Activated CD4-positive, CD25-positive, alpha-beta regulatory T cell treated with anti-CD3 and anti-CD28 coated beads, Interleukin-2, amount 50 U/mL, for 24 hours (primary cell): ENCODE measurements around the gene KRTAP3-2.

Experiments used
- ATAC-seq, 2 donors: fragments of 150-1000 bp; cut with Tn5 transposase; one replicate each; pipeline ENCODE4 v1.10.0; 2021; ENCODE audit warnings: mild to moderate bottlenecking in 1 of 2, moderate library complexity in 1 of 2

The KRTAP3-2 gene

DNA sequence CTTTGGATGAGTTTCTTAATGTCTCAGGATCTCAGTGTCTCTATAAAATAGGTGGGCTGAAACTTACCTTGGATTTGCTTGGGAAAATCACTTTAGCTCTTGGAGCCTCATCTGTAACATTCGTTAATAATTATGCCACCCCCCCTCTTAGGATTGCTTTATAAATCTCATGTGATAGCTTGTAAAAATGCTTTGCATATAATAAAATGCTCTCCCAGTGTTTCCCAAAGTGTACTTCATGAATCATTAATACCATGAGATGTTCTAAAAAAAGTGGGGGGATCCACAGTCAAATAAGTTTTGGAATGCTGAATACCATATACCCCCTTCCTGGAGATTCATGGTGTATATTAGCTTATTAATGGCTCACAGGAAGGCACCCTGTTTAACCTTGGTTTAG is 38.1 kb downstream of the KRTAP3-2 start:
- no peak for ATAC-seq

- no peak for ATAC-seq
These were observed 39.6 kb downstream of the KRTAP3-2 start for GRCh38 chr17:40960144-40960543.

DNA sequence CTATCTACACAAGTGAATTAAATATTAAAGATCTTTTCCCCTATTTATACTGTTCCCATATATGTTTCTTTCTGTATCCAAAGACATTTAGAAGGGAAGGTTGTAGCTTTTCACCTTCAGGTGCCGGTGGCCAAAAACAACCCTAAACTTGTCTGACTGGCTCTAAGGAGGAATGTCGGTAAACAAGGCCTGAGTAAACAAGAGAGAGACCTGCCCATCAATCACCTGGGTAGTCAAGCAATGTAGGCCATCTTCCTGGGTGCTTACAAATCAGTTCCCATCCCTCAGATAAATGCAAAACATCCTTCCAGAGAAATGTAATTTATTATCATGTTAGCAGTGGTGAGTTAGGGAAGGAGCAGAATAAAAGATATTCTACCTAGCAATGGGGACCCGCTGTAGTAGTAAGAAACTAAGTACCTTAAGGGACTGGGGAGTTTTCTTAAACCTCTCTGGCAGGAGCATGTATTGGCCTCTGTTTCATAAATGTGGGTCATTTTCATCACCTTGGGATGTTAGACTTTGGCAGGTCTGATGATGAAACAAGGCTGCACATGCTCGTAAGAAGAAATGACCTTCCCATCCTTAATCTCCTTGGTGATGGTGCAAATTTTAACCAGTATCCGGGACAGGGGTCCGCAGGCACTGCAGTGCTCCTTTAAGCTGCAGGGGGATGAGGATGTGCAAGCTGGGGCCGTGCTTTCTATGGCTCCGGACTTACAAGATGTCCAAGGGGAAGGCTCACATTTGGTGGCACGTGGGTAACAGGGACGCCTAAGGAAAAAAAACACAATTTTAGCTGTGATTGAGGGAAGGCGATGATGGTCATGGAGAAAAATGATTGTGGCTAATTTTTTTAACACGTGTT is 41.4 kb downstream of the KRTAP3-2 start:
- no peak for ATAC-seq

DNA sequence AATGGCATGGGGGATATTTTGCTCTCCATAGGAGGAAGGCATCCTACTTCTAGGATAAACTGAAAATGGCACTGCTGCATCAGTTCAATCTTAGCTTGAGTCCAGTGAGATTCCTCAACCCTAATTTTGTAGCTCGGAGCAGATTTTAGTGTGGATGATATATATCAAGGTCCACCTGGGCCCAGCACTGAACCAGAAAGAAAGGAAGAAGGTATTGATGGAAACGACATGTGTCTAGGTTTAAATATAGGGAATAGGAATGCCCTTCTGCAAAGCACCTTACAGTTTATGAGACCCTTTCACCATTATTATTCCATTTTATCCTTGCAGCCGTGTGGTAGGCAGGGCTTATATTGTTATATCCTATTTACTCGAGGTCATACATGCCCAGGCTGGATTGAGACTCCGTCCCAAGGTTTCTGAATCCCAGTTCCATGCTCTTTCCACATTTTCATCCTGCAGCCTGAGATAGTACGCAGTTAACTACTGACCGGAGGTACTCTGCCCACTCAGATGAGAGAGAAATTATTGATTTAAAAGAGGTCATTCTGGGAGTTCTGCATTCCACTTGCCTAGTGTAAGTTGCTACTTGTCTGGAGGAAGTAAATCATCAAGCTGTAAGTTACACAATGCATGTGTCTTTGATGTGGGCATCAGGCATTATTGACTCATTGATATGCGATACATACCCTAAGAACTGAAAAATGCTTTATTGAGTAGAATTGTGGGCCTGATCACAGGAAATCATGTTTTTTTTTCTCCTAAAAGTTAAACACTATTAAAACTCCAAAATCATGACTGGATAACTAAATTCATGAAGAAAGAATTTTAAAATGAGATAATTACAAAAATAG is 43.1 kb downstream of the KRTAP3-2 start:
- ATAC-seq = no peak

GRCh38 chr17:40953881-40954280 is 45.8 kb downstream of the KRTAP3-2 start:
- ATAC-seq = no peak

DNA sequence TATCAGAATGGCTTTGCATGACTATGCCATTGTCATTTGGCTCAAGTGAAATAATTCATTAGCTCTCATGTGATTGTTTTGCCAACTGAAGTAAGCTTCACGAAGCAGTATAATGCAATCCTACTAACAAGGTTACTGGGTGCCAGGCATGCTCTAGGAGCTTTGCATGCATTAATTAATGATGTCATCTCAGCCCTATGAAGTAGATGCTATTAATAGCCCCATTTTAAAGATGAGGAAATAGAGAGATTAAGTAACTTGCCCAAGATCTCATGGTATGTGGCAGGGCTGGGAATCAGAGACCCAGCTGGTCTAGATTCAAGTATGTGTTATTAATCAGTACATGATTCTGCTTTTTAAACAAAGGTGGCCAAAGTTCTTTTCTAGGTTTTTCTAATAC is 47.0 kb downstream of the KRTAP3-2 start:
- no peak for ATAC-seq

DNA sequence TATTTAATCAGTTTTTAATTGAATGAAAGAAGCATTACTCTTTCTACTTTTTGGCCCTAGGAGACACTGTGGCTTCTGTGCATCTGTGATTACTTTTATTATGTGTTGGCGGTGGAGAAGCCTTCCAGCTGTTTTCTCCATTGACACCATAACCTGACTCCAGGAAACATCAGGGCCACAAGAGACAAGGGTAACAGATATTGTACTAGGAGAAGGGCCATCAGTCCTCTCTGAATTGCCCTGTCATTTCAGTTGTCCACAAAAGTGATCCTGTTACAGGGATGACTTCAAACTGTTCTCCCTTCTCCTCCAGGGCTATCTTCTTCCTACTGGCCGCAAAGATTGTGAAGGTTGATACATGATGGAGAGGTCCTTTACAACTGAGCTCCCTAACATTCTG is 47.6 kb downstream of the KRTAP3-2 start:
- ATAC-seq = no peak

DNA sequence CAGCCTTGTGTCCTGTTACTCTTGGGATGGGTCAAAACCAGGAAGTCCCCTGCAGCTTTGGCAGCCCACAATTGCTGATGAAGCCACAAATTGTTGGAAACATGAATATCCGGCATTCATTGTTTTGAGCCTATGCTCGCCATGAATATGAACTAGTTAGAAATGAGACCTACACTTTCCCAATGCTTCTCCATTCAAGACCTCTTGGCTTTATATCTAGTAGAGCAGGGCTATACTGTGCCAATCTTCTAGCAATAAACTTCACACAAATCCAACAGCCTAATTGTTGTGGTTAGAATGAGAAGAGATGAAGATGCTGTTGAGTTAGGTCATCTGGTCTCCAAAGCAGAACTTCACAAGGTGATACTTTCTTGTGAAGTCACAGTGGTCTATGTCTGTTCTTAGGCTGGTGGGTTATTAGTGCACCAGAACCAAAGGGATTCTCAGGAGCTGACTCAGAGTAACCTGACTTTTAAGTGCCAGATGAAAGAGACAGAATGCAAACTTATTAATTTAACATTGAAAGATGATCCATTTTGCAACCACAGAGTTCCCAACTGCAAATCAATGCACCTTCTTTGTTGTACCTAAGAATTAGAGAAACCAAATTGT is 48.6 kb downstream of the KRTAP3-2 start:
- ATAC-seq = no peak

GRCh38 chr17:40950176-40950575 is 49.5 kb downstream of the KRTAP3-2 start:
- no peak for ATAC-seq

- no peak for ATAC-seq
These were observed 50.3 kb downstream of the KRTAP3-2 start for GRCh38 chr17:40949418-40949817.
